ENCODE measurements around the gene EHBP1. TPM values are rescaled to one million over a fixed set of nuclear protein-coding genes. Genes with fewer than 3 reads are reported as not detected.

Gene EHBP1
- total RNA-seq, 2 donors from 2014 or later, result 28.4 to 67.7 TPM

DNA sequence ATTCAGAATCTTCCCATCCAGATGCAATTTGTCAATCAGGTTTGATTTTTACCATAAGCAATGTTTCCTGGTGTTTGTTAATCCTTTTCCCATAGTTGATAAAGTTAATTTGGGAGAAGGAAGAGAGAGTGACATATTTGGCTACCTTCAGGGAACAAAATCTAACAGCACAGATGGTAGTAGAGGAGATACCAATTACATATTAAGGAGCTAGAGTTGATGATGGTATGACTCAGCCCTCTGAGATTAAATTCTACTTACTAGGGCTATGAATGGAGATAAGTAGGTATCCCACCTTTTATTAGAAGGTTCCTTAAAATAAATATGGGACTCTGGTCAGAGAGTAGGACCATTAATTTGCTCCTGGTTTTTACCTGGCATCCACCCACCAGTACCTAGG lies 139.7 kb downstream of the EHBP1 start:
- H3K36me3 ChIP-seq, result no peaks in the 10 kb centered on the region
- peaks cover 11% of the 10 kb centered on the region for H3K9me3 ChIP-seq
- no peak overlapping the region for H3K27ac ChIP-seq
- TF ChIP-seq, protein P1, sequence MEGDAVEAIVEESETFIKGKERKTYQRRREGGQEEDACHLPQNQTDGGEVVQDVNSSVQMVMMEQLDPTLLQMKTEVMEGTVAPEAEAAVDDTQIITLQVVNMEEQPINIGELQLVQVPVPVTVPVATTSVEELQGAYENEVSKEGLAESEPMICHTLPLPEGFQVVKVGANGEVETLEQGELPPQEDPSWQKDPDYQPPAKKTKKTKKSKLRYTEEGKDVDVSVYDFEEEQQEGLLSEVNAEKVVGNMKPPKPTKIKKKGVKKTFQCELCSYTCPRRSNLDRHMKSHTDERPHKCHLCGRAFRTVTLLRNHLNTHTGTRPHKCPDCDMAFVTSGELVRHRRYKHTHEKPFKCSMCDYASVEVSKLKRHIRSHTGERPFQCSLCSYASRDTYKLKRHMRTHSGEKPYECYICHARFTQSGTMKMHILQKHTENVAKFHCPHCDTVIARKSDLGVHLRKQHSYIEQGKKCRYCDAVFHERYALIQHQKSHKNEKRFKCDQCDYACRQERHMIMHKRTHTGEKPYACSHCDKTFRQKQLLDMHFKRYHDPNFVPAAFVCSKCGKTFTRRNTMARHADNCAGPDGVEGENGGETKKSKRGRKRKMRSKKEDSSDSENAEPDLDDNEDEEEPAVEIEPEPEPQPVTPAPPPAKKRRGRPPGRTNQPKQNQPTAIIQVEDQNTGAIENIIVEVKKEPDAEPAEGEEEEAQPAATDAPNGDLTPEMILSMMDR (IDR thresholded peaks at IDR 0.05), result no peak
- DNase-seq (ENCODE audit: low spot score) (no peak), ATAC-seq (ENCODE audit: insufficient number of reproducible peaks, low FRiP score, low read depth) (no peak)
- H3K4me1 ChIP-seq (ENCODE audit: control insufficient read depth in 1 of 2, low read depth in 2 of 2), result no peaks in the 10 kb centered on the region
- no peak overlapping the region for H3K4me3 ChIP-seq
- no peaks in the 10 kb centered on the region for H3K27me3 ChIP-seq (replicated peaks; ENCODE audit: insufficient read depth)

DNA sequence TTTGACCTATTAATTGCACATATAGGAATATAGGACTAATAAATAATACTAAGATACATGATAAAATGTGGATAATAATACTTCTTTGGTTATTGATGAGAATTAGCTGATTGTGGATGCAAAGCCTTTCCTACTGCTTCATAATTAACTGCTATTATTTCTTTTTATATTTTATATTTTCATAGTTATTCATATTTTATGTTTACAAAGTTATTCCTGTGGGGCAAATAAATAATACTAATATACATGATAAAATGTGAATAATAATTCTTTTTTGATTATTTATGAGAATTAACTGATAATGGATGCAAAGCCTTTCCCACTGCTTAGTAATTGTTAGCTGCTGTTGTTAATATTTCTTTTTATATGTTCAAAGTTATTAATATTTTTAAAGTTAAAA lies 146.7 kb downstream of the EHBP1 start:
- Histone ChIP-seq H3K4me3 (no peak overlapping the region), H3K36me3 (no peaks in the 10 kb centered on the region), H3K9me3 (no peaks in the 10 kb centered on the region), H3K4me1 (ENCODE audit: control insufficient read depth in 1 of 2, low read depth in 2 of 2) (no peaks in the 10 kb centered on the region), H3K27ac (no peak overlapping the region), H3K27me3 (replicated peaks; ENCODE audit: insufficient read depth) (no peaks in the 10 kb centered on the region)
- TF ChIP-seq, protein P1 (IDR thresholded peaks at IDR 0.05), result no peak
- no peak for DNase-seq (ENCODE audit: low spot score)
- ATAC-seq (ENCODE audit: insufficient number of reproducible peaks, low FRiP score, low read depth), result no peak

DNA sequence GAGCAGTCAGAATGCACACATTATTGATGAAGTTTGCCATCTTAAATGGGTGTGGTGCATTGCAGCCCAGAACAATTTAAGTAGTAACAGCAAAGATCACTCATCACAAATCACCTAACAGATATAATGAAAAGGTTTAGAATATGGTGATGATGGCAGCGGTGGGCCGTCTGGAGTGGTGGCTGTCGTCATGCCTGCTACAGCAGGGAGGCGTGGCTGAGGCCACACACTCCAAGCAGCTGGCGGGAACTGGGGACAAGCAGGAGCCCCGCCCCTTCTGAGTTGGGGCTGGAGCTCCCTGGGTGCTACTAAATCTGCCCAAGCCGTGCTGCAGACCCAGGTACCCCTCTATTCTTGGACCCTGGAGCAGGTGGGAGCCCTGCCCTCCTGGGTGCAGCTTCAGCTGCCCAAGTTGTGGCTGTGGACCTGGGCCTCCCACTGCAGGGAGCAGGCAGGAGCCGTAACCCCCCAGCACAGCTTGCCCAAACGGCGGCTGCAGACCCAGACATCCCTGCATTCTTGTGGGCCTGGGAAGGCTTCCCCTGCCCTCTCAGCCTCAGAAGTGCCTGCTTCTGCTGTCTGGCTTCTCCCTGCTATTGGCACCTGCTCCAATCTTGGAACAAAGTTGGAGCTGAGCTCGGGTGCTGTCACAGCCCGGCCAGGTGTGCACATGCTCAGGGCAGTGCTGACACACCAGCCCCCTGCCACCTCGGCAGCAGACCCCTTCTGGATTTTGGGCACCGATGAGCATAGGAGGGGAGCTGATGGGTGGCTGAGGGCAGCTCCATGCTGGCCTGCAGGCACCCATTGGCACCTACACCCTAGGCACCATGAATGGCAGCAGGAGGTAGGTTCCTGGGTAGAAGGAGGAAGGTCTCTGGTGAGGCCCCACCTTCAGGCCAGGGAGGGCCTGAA lies 149.3 kb downstream of the EHBP1 start:
- H3K27me3 ChIP-seq (replicated peaks; ENCODE audit: insufficient read depth), result no peaks in the 10 kb centered on the region
- no peak overlapping the region for H3K27ac ChIP-seq
- no peaks in the 10 kb centered on the region for H3K9me3 ChIP-seq
- DNase-seq (ENCODE audit: low spot score) (no peak), ATAC-seq (ENCODE audit: insufficient number of reproducible peaks, low FRiP score, low read depth) (no peak)
- TF ChIP-seq, protein P1 (IDR thresholded peaks at IDR 0.05), result no peak
- no peaks in the 10 kb centered on the region for H3K4me1 ChIP-seq (ENCODE audit: control insufficient read depth in 1 of 2, low read depth in 2 of 2)
- no peaks in the 10 kb centered on the region for H3K36me3 ChIP-seq
- H3K4me3 ChIP-seq, result no peak overlapping the region

DNA sequence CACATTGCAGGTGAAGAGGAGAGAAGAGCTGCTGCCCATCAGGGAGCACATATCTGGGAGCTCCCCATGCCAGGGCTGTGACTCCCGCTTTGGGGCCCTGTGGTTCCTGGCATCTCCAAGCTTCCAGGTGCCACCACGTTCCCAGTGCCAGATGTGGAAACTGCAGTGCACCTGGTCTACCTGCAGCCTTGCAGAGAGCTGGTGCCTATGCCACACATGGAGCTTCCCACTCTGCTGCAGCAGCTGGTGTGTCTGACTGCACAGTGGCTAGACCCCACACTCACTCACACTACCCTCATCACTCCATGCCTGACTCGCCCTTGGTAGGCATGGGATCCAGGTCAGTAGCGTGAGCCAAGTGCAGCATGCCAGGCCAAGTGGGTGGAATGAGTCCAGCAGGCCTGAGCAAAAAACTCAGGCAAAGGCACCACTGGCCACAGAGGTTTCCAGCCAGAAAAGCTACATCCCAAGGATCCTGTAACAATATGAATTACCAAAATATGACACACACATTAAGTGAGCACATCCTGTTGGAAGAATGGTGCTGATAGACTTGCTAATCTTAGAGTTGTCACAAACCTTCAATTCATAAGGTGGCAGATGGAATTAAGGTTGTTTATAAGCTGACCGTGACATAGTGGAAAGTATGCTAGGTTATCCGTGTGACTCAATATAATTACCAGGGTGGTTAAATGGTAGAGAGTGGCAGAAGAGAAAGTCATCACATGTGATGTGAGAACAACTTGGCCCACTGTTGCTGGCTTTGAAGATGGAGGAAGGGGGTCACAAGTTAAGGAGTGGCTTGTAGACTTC lies 150.9 kb downstream of the EHBP1 start:
- no peaks in the 10 kb centered on the region for H3K4me1 ChIP-seq (ENCODE audit: control insufficient read depth in 1 of 2, low read depth in 2 of 2)
- no peaks in the 10 kb centered on the region for H3K27me3 ChIP-seq (replicated peaks; ENCODE audit: insufficient read depth)
- no peaks in the 10 kb centered on the region for H3K36me3 ChIP-seq
- TF ChIP-seq, protein P1 (IDR thresholded peaks at IDR 0.05), result no peak
- no peaks in the 10 kb centered on the region for H3K9me3 ChIP-seq
- DNase-seq (ENCODE audit: low spot score) (no peak), ATAC-seq (ENCODE audit: insufficient number of reproducible peaks, low FRiP score, low read depth) (no peak)
- no peak overlapping the region for H3K27ac ChIP-seq
- H3K4me3 ChIP-seq, result no peak overlapping the region

All from thoracic aorta (tissue), 2 donors.